HG03159 (cell line): ENCODE results near the gene EPS8L3.
"Not testable (repeated sequence)": the region's sequence is repeated elsewhere in the genome, so short reads cannot be mapped to it uniquely, and the experiment has no call there.

Experiments used
- ATAC-seq: cut with Tn5 transposase; IDR thresholded peaks from one replicate; pipeline ENCODE4 v1.9.1; 2021; ENCODE audit warnings: mild to moderate bottlenecking, moderate library complexity; ENCODE audit not compliant: unreplicated experiment

Gene EPS8L3

DNA sequence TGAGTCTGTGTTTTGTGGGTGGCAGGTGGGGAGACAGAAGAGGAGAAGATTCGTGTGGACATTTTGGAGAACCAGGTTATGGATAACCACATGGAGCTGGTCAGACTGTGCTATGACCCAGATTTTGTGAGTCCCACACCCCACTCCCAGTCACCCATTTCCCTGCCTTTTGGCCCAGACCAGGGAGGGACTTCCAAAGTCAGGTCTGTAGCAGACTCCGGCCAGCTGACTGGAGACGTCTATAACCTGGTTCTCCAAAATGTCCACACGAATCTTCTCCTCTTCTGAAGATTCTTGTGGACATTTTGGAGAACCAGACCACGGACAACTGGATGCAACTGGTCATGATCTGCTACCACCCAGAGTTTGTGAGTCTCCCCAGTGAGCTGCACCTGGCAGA lies 50.1 kb downstream of the EPS8L3 start:
- no peak for ATAC-seq

DNA sequence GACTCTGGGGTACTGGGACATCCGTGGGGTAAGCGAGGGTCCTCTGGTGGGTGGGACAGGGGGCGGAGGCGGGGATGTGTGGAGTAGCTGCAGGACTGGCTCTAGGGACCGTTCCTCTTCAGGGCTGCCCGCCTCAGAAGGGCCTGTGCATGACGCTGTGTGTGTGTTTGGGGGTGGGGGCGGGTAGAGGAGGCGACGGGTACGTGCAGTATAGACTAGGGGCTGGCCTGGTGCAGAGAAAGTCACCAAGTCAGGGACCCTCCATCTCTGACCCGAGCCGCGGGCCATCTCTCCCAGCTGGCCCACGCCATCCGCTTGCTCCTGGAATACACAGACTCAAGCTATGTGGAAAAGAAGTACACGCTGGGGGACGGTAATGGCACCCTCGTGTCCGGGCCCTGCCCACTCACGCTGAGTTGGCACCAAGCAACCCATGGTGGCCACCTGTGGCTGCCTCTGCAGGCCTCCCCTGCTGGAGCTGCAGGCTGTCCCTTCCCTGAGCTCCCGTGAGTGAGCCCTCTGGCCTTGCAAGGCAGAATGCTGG lies 51.3 kb downstream of the EPS8L3 start:
- no peak for ATAC-seq

DNA sequence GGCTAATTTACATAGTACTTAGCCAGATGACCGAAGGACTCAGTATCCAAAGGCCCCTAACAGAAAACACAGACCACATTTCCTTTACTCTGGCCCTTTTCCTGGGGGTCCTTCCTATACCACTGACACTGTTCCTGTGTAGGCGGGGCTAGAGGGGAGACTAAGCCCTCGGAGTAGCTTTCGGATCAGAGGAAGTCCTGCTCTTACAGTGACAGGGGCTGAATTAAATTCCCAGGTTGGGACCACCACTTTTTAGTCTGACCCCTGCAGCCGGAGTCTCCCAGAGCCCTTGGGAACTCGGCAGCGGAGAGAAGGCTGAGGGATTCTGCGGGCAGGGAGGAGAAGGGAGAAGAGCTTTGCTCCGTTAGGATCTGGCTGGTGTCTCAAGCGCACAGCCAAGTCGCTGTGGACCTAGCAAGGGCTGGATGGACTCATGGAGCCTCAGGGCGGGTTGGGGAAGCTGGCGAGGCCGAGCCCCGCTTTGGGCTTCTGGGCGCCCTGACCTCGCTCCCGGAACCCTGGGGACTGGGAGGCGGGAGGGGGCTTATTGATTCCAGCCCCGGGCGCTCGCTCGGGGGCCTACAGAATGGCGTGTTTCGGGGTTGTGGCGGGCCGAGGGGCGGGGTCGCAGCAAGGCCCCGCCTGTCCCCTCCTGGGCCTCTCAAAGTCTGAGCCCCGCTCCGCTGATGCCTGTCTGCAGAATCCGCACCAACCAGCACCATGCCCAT lies 52.0 kb downstream of the EPS8L3 start, which contains the start of gene GSTM5:
GSTM5 (plus strand) TSS at position 659 of the 728 bp plus-strand sequence; CDS start at position 721, 62 bp downstream.
- not testable (repeated sequence) for ATAC-seq

DNA sequence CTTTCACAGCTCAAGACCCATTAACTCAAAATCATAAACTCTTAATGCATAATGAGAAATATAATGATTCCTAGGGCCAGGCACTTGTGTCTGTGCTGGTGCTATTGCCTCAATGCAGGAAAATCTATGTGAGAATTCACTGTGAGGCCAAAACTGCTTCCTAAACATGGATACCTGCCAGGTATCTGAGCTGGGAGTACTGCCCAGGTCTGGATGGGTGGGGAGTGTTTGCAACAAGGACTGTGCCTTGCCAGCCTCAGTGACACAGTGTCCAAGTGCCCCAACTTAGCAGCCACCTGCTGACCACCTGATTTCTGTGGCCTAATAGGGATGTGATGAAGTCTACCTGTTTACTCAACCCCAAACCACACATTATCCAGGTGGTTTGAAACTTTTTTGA lies 53.9 kb downstream of the EPS8L3 start:
- ATAC-seq = not testable (repeated sequence)

DNA sequence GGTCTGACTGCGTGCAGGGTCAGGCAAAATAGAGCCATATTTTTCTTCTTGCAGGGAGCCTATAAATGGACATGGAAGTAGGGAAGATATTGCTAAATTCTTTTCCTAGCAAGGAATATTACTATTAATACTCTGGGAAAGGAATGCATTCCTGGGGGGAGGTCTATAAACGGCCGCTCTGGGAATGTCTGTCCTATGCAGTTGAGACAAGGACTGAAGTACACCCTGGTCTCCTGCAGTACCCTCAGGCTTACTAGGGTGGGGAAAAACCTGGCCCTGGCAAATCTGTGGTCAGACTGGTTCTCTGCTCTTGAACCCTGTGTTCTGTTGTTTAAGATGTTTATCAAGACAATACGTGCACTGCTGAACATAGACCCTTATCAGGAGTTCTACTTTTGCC lies 54.8 kb downstream of the EPS8L3 start:
- not testable (repeated sequence) for ATAC-seq

DNA sequence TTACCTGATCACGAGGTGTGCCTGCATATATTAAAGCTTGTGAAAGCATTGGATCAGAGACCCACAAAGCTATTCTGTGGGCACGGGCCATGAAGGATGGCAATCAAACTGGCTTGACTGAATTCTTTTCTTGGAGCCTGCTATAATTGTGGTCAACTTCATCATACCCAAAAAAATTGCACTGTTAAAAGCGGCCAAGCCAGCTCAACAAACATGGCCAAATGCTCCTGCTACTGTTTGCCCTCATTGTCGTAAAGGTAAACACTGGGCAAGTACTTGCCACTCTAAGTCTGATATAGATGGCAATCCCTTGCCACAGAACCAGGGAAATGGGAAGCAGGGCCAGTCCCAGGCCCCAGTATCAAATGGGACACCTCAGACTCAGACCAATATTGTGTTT lies 58.3 kb downstream of the EPS8L3 start:
- no peak for ATAC-seq

DNA sequence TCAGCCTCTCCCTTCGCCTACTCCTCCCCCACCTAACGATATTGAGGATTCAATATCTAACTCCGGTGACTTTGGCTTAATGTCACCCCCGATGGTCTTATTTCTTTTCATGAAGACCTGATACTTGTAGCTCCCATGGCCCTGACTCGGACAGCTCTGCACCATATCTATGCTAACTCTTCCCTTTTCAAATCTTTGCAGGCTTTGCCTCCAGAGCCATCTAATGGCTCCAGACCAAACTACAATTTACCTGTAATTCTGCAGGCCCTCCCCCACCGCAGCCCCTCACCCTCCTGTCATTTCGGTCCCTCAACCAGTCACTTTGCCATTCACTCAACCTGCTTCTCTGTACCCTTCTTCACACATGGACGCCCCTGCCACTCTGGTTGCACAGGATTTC lies 59.5 kb downstream of the EPS8L3 start:
- ATAC-seq = no peak

DNA sequence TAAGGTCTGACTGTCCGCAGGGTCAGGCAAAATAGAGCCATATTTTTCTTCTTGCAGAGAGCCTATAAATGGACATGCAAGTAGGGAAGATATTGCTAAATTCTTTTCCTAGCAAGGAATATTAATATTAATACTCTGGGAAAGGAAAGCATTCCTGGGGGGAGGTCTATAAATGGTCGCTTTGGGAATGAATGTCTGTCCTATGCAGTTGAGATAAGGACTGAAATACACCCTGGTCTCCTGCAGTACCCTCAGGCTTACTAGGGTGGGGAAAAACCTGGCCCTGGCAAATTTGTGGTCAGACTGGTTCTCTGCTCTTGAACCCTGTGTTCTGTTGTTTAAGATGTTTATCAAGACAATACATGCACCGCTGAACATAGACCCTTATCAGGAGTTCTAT lies 60.8 kb downstream of the EPS8L3 start:
- ATAC-seq = not testable (repeated sequence)
